Ecto neural progenitor cell (in vitro differentiated cells): ENCODE measurements around the gene TEX51.

Source experiments
- DNase-seq: peaks from one replicate; pipeline ENCODE4 v3.0.0-alpha.2; 2018; ENCODE audit warnings: low spot score

The TEX51 gene

DNA sequence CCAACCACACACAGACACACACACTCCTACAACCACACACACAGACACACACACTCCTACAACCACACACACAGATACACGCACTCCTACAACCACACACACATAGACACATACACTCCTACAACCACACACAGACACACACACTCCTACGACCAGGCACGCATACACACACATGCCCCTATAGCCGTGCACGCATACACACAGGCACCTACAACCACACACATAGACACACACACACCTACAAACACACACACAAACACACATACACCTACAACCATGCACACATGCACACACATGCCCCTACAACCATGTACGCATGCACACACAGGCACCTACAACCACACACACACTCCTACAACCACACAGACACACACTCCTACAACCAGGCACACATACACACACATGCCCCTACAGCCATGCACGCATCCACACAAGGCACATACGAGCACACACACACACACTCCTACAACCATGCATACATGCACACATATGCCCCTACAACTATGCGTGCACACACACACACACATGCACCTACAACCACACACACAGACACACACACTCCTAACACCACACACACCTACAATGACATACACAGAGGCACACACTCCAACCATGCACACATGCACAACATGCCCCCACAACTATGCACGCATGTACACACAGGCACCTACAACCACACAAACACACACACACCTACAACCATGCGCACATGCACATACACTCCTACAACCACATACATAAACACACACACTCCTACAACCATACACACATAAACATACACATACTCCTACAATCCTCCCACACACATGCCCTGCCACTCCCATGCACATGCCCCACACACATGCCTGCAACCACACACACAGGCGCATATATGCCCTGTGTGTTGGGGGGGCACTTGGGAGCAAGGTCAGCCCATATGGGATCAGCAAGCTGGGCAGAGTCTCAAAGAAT is 19.1 kb upstream of the TEX51 start:
- DNase-seq: peak; percentile 29

DNA sequence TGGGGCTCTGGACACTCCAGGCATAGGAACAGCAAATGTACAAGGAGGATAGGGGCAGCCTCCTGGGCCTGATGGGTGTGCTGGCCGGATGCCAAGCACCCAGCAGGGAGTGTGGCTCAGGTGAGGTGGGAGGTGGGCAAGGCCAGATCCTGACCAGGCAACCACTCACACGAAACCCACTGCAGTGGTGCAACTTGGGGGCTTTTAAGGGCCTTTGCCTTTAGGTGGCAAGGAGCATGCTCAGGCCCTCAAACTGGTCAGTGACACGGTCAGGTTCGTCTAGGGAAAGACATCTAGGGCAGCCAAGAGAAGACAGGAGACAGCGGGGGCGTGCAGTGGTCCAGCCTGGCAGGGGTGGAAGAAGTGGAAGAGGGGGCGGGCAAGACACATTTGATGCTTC is 18.4 kb upstream of the TEX51 start:
- DNase-seq: peak; percentile 36

DNA sequence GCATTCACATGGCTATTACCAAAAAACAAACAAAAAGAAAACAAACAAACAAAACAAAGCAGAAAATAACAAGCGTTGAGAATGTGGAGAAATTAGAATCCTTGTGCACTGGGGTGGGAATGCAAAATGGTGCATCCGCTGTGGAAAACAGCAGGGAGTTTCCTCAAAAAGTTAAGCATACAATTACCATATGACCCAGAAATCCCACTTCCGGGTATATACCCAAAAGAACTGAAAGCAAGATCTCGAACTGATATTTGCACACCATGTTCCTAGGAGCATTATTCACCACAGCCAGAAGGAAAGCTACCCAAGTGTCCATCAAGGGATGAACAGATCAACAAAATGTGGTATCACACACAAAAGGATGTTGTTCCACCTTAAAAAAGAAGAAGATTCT is 17.9 kb upstream of the TEX51 start:
- DNase-seq: no peak

DNA sequence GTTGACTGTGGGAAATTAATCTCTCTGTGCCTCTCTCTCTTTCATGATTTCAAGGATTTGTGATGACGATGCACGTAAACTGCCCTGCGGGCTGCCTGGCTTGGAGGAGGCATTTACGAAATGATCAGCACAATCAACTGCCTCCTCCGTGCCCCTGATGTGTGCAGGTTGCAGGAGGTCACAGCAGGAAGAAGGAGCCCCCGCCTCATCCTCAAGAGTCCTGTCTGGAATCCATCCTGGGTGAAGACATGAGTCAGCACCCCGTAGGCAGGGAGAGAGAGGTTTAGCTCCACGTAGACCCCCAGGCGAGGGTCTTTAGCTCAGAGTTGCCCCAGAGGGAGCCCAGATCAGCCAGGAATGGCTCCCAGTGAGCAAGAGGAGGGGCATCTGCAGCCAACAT is 17.1 kb upstream of the TEX51 start:
- DNase-seq: peak; percentile 33

DNA sequence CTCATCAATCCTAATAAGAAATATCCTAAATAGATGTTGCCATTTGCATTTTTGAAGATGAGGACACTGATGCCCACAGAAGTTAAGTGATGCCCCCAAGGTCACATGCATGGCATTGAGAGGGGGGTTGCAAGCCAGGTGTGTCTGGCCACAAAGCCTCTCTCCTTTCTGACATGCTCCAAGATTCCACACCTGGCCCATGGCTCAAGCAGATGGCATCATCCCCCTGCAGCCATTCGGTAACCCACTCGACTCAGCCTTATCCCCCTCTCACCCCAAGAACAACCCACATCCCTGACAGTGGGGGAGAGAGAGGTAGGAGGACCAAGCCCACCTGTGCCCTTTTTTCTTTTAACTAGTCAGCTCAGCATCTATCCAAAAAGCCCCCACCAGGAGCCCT is 16.5 kb upstream of the TEX51 start:
- no peak for DNase-seq

DNA sequence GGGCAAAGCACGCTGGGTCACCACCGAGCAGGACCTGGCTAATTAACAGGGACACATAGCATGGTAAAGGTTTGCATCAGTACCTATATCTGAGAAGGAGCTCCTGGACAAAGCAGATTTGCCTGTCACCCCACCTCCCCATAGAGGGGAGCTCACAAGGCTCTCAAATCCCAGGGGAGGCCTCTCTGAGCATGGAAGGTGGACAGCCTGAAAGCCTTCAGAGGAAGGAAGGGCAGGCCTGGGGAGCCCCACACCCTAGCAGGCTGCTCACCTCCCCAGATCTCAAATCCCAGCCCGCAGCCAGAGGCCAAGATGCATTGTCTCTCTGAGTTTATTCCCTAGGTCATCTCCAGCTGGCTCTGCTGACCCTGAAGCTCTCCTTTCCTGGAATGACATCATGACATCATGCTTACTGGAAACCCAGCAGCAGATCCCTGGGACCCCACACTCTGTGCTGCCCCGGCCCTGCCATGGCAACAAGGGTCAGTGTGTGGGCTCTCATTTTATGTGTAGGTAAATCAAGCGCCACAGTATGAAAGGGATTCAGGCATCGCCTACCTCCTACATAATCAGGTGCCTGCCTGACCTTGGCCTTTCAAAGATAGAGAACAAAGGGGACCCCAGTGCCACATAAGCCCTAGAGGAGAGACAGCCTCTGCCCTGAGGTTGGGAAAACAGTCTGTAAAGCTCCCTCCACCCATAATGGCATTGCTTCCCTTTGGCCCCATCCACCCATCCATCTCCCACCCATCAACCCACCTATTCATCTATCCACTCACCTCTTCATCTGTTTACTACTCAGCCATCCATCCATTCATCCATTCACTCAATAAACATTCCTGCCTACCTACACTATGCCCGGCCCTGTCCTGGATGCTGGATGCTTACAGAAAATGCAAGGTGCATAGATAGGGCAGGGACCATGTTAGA is 15.7 kb upstream of the TEX51 start:
- peak; percentile 34 for DNase-seq

DNA sequence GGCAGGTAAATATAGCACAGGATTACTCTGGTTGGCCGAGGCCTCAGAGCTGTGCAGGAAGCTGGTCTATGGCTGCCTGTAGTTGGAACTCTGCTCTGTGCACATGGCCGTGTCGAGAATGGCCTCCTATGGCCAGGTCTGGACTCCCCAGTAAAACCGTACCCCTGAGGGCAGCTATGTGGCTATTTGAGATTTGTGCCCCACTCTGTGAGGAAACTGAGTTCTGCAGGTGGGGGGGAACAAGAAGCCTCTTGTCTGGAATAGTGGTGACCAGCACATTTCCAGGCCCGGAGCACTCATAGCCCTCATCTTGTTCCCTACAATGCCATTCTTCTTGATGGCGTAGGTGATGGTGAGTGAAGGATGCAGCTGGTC is 15.0 kb upstream of the TEX51 start:
- peak; percentile 37 for DNase-seq

DNA sequence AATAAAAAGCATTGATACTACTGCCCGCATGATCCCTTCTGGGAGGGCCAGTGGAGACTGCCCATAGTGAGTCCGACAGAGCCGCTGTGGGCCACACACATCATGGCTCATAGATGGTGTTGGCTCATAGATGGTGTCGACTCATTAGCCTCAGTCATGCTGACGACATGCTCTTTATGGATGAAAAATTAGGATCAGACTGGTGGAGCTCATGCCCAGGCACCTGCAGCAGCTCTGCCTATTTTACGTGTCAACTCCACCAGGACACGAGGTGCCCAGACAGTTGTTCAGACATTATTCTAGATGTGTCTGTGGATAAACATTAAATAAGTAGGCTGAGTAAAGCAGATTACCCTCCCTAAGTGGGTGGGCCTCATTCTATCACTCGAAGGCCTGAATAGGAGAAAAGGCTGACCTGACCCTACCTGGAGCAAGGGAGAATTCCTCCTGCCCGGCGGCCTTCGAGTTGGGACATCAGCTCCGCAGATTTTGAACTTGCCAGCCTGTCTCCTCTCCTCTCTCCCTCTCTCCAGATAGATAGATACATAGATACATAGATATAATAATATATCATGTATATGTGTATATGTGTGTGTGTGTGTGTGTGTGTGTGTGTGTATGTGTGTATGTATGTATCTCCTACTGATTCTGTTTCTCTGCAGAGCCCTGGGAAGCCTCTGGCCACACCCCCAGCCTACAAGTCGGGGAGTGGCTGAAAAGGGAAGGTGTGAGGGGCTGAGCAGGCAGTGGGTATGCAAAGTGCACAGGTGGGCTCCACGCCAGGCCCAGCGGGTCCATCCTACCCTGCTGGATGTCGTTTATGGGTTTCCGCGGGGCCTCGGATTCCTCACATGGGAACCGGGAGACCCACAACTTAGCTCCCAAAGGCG is 13.6 kb upstream of the TEX51 start:
- DNase-seq: no peak

DNA sequence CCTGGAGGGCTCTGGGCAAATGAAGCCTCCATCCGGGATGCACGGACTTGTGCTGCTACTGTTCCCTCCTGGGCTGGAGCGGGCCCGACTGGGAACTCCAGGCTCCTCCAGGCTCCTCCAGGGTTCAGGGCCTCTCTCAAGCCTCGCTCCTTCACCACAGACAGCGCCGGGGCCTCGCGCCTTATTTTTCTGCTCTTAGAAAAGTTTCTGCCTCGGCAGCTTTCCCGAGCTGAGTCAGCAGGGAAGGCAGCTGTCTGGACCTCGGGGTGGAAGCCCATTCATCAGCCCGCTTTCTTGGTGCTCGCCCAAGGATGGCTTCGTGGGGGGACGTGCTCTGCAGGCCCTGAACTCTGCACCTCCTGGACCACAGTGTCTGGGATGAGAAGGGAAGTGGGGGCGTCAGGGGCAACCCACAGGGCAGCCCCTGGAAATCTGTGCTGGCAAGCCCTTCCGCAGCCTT is 12.9 kb upstream of the TEX51 start:
- no peak for DNase-seq

DNA sequence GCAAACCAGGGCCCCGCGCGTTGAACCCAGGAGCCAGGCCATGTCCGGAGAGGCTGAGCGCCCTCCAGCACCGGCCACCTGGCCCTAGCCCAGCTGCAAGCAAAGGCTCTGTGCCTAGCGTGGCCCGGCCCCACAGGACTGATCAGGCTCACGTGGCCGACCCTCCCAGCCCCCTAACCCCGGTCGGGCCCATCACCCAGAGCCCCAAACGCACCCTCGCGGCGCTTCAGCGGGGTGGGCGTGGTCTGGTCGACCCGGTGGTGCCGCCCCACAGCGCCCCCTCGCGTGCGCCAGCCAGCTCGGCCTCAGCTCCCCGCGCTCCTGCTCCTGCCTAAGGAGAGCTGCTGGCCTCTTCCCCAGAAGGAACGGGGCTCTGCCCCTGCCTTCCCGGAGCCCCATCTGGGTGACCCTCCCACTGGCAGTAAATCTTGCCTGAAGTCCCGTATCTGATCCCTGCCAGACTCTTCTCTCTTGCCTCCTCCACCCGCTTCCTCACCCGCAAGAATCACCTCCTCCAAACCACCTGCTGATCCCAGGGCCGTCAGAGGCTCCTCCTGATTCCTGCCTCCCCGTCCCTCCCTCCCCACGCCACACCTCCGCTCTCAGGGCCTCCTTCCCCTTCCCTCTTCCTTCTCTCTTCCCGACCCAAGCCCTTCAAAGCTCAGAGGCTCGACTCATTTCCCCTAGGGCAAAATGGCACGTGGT is 12.3 kb upstream of the TEX51 start:
- DNase-seq: peak; percentile 91

DNA sequence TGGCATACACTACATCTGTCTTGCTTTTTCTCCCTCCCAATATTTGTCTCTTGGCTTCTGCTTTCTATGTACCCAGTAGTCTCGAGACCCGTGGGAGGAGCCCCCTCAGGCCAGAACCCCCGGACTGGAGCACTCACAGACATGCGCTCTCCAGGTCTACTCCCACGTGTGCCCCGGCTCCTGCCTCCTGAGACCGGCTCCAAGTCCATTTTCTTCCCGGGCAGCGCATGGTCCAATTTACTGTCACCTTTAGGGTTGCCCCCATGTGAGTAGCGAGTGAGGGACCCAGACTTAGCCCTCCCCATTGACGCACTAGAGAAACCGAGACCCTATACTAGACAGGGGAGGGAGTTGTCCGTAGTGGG is 11.8 kb upstream of the TEX51 start:
- DNase-seq: peak; percentile 40

DNA sequence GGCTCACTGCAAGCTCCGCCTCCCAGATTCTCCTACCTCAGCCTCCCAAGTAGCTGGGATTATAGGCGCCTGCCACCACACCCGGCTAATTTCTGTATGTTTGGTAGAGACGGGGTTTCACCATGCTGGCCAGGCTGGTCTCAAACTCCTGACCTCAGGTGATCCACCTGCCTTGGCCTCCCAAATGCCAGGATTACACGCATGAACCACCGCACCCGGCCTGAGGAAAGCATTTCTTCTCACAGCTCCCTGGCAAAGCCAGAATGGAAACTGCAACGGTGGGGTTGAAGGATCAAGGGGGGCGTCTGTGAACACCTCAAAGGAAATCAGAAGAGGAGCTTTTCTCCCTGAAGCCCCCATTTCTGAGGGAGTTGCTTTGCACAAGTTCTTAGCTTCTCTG is 11.2 kb upstream of the TEX51 start:
- DNase-seq: no peak

DNA sequence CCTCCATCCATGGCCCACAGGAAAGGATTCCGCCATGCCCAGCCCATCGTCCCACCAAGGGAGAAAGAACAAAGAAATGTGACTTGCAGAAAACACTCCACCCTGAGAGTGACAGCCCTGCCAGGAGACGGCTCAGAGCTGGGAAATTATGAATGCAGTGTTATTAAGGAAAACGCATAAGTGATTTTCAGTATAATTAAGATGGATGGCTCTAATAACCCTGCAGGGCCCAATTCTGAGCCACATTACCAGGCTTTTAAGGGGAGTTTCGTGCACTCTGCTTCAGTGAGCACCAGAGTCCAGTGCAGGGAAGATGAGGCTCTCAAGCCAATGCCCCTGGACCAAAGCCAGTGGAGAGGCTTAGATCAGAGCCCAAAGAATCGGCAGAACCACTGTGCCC is 10.6 kb upstream of the TEX51 start:
- DNase-seq: peak; percentile 31

DNA sequence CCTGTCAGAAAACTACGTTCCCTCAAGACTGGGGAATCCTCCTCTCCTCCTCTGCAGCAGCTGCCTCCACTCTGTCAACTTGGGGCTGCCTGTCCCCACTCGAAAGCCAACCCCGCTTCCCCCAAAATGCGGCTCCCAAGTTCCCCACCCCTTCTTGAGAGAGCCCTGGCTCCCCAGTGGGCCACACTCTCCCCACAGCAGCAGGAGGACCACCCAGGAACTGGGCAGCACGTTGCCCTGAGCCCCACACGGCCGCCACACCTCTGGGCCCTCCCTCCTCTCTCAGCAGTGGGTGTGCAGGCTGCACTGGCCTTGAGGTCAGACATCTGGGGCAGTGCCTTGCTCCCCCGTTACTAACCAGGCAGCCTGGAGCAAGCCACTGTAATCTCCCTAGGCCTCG is 9.6 kb upstream of the TEX51 start:
- DNase-seq: peak; percentile 46

DNA sequence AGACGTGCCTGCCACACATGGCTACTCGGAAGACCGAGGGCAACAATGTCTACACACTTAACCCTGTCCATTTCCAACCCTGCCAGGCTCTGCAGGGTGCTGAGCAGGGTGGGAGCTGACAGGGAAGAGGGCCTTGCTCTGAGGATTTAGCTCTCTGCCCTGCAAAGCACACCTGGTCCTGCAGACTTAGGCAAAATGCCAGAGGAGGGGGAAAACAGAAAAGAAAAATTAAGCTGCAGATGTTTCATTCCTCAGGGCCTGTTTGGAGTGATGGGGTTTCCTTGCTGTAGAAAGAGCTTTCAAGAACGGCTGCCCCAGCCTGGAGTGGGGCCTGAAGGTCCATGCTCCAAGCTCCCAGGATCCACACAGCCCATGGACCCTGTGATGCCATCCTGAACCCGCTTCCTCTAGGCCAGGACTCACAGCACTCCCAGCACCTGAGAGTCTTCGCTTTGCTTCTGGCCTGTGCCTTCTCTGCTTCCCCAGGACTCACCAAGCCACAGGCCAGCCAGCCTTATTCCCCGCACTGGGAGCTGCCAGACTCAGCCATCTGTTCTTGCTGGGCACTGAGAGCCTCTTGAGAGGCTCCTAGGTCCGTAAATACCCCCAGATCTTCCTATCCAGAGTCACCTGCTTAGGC is 9.1 kb upstream of the TEX51 start:
- DNase-seq: peak; percentile 34

DNA sequence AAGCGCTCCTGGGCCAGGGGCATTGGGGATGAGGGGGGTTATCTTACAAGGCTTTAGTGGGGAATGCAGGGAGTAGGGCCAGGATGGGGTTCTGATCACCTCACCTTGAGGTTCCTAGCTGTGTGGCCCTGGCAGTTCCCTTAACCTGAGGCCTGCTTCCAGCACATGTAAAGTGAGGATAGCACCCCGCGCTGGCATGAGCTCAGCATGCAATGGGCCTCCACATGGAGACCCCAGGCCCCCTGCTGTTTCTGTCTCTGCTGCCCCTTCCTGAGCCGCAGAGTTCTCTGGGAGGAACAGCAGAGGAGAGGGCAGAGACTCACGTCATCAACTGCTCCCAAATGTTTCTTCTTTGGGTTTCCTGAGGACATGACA is 8.6 kb upstream of the TEX51 start:
- DNase-seq: no peak

DNA sequence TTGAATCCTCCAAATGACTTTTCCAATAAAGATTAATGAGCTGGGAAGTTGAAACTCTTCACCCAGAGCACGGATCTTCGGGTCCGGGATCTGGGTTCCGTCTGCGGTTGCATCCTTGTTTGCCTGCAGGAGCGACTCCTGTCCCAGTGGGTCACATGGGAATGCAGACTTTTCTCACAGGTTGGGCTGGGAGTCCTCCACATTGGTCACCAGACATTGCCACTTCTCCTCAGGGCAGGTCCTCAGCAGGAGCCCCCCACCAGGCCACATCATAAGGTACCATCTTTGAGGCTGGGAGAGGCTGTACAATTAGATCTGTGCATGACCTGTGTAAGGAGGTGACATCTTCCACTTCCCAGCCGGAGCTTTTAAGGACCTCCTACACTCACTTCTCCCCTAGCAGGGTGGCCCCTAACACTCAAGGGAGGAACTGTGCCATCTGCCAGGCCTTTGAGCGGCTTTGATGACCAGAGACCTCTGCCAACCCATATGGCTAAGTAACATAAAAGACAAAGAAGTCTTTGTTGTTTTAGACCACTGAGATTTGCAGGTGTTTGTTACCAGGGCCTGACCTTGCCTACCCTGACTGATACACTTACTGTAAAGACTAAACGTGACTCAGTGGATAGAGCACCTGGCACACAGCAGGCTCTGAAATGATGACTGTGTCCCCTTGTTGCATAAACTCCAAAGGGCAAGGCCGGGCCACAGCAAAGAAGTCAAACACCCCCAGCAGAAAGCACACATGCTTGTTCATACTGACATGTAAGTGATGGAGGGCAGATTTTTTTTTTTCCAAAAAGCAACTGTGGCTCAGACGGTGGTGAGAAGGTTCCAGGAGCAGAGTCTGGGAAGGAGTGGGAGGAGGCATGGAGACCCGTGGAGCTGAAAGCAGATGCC is 7.9 kb upstream of the TEX51 start:
- DNase-seq: no peak

DNA sequence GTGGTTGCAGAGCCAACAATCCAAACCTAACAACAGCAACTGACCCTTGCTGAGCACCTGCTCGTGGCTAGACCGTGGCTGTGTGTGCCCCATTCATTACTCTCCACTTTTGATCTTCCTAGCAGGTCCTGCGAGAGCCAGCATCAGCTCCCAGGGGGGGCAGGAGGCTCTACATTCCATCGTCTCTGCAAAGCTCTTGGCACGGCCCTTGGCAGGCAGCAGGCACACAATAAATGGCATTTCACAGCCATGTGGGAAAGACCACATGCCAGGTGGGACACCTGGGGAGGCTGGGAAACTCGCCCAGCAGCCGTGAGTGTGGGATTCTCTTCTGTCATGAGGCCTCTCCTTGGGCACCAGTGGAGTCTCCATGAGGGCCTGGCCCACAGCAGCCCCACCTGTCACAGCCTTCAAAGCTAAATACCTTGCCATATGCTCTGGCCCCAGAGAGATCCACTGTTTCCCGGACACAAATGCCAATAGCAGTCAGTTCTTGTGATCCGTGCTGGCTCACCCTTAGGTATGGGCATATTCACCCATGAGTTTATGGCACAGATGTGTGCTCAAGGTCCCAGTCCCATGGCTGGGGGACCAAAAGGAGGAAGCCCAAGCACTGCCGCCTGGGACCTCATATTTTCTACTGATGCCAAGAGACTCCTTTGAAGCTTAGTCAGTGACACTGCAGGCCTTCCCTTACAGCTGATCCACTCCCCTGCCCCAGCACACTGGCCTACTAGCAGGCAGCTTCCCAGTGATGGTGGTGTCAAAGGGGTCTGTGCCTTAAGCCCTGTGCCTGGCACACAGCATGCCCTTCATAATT is 6.8 kb upstream of the TEX51 start:
- peak; percentile 36 for DNase-seq

DNA sequence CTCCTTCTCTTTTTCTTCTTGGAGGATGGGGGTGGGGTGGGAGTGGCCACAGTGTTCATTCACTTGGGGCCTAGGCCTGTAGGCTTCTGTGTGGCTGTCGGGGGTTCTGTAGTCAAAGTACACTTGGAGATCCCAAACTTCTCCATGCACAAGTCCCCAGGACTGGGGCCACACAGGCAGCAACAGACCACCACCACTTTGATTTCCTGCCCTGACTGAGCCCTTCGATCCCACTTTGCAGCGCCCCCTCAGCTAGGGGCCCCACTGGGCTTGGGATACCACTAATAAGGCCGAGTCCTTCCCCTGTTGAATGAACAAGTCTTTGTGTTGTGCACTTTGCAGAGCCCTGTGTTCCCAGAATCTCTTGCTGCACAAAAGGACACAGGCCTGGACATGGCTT is 5.5 kb upstream of the TEX51 start:
- DNase-seq: no peak
